Right atrium auricular region (tissue), 2 donors: Measurements from ENCODE around the gene TDRD12. TPM values are rescaled to one million over a fixed set of nuclear protein-coding genes. Genes with fewer than 3 reads are reported as not detected.
"Not testable (repeated sequence)": the region's sequence is repeated elsewhere in the genome, so short reads cannot be mapped to it uniquely, and the experiment has no call there.

Experiments used
- DNase-seq: peaks from one replicate; pipeline ENCODE4 v3.0.0-alpha.2; 2019; ENCODE audit warnings: low spot score
- H3K27ac ChIP-seq, 2 donors: fragments of 200-600 bp; sonication (generic); 1 replicate in 1 of 2; 2 replicates in 1 of 2; pipeline ENCODE4 v1.5.1; 2016 to 2019
- H3K27me3 ChIP-seq, 2 donors: fragments of 200-600 bp; sonication (generic); one replicate each; pipeline versions ENCODE4 v1.5.1 to v1.6.0; 2017 to 2019
- H3K36me3 ChIP-seq: fragments of 200-600 bp; sonication (generic); one replicate; pipeline ENCODE4 v1.5.1; 2016
- H3K4me1 ChIP-seq, 2 donors: fragments of 200-600 bp; sonication (generic); one replicate each; pipeline versions ENCODE4 v1.5.1 to v1.6.0; 2017 to 2019
- H3K4me3 ChIP-seq, 2 donors: fragments of 200-600 bp; sonication (generic); 1 replicate in 1 of 2; 2 replicates in 1 of 2; pipeline ENCODE4 v1.5.1; 2017 to 2019; ENCODE audit warnings: mild to moderate bottlenecking in 1 of 2, moderate library complexity in 1 of 2
- H3K9me3 ChIP-seq, 2 donors: fragments of 200-600 bp; sonication (generic); one replicate each; pipeline ENCODE4 v1.5.1; 2019
- CTCF ChIP-seq, 2 donors: fragments of 200-600 bp; sonication (generic); IDR thresholded peaks; one replicate each; pipeline ENCODE4 v1.5.1; 2019; ENCODE audit warnings: antibody characterized with exemption in 2 of 2
- total RNA-seq, 2 donors: library from RNA; depleted of rRNA; stranded (reverse); fragments of >200 nt; gene quantifications; one replicate each; pipeline ENCODE4 v1.1.0, GENCODE V29; 2016

The TDRD12 gene
- total RNA-seq, 2 donors from 2014 or later, result 0.28 to 0.96 TPM

GRCh38 chr19:32866564-32867265 lies 147.1 kb downstream of the TDRD12 start:
- Histone ChIP-seq H3K27me3 (no peaks in the 10 kb centered on the region), H3K27ac (no peak overlapping the region), H3K9me3 (no peaks in the 10 kb centered on the region), H3K4me1 (no peaks in the 10 kb centered on the region), H3K36me3 (no peaks in the 10 kb centered on the region), H3K4me3 (no peak overlapping the region)
- no peak for TF ChIP-seq CTCF (IDR thresholded peaks at IDR 0.05)
- DNase-seq, result no peak

GRCh38 chr19:32867436-32867835 lies 147.9 kb downstream of the TDRD12 start:
- H3K27ac ChIP-seq, H3K27me3 ChIP-seq, H3K4me3 ChIP-seq, H3K36me3 ChIP-seq, H3K9me3 ChIP-seq, DNase-seq, H3K4me1 ChIP-seq: not testable (repeated sequence)

GRCh38 chr19:32868206-32868950 lies 148.8 kb downstream of the TDRD12 start:
- H3K9me3 ChIP-seq, result no peaks in the 10 kb centered on the region
- H3K27me3 ChIP-seq, result no peaks in the 10 kb centered on the region
- no peaks in the 10 kb centered on the region for H3K4me1 ChIP-seq
- no peak for DNase-seq
- H3K36me3 ChIP-seq, result no peaks in the 10 kb centered on the region
- no peak overlapping the region for H3K4me3 ChIP-seq
- TF ChIP-seq CTCF (IDR thresholded peaks at IDR 0.05), result no peak
- no peak overlapping the region for H3K27ac ChIP-seq

GRCh38 chr19:32869369-32869965 lies 149.9 kb downstream of the TDRD12 start, which contains the start of gene SLC7A9:
Gene SLC7A9 (minus strand): TSS chr19:32869767. CDS start chr19:32868534, 1,233 bp downstream.
- no peaks in the 10 kb centered on the region for H3K4me1 ChIP-seq
- TF ChIP-seq CTCF (IDR thresholded peaks at IDR 0.05), result no peak
- no peak for DNase-seq
- H3K36me3 ChIP-seq, result no peaks in the 10 kb centered on the region
- no peak within 1 kb of the TSS for H3K27ac ChIP-seq
- no peaks in the 10 kb centered on the region for H3K9me3 ChIP-seq
- no peaks in the 10 kb centered on the region for H3K27me3 ChIP-seq
- H3K4me3 ChIP-seq, result no peak within 1 kb of the TSS

GRCh38 chr19:32869966-32870573 lies 150.5 kb downstream of the TDRD12 start:
- no peaks in the 10 kb centered on the region for H3K27me3 ChIP-seq
- no peaks in the 10 kb centered on the region for H3K36me3 ChIP-seq
- no peaks in the 10 kb centered on the region for H3K4me1 ChIP-seq
- no peak overlapping the region for H3K4me3 ChIP-seq
- no peaks in the 10 kb centered on the region for H3K9me3 ChIP-seq
- no peak for DNase-seq
- H3K27ac ChIP-seq, result no peak overlapping the region
- TF ChIP-seq CTCF (IDR thresholded peaks at IDR 0.05), result no peak

- no peak for DNase-seq
- Histone ChIP-seq H3K9me3 (no peaks in the 10 kb centered on the region), H3K4me3 (no peak overlapping the region), H3K36me3 (no peaks in the 10 kb centered on the region), H3K27me3 (no peaks in the 10 kb centered on the region), H3K27ac (no peak overlapping the region), H3K4me1 (no peaks in the 10 kb centered on the region)
- no peak for TF ChIP-seq CTCF (IDR thresholded peaks at IDR 0.05)
Observed at GRCh38 chr19:32870981-32871451, 151.4 kb downstream of the TDRD12 start.
